ENCODE data around the gene PTPN22. TPM values are rescaled to one million over a fixed set of nuclear protein-coding genes. Genes with fewer than 3 reads are reported as not detected.

PTPN22 gene
- total and polyA plus RNA-seq, 9 of the 15 experiments (the other 6 are each of a cell fraction or from before 2014, with no cell fraction given), result 0.45 to 4.6 (median 1.1) TPM

- H4K20me1 ChIP-seq (replicated peaks; ENCODE audit: control insufficient read depth, insufficient read depth, low read length), result no peaks in the 10 kb centered on the region
- POLR2A ChIA-PET, result interaction anchor here (0.5 to 1.8 kb wide), 6 partner anchors 8 to 1714 kb away, joined by 3 to 6 read pairs (median 4); no protein-coding TSS in a partner anchor
- intact Hi-C loops (cut with micrococcal nuclease), result no loop called here
- FAIRE-seq (no peak), ATAC-seq (no peak), DNase-seq (ENCODE audit: extremely low read depth in 1 of 4, low spot score in 3 of 4) (peak in 1 of 4 experiments; percentile 17)
- H3K9me1 ChIP-seq (ENCODE audit: control insufficient read depth, insufficient read depth, low read length), result no peaks in the 10 kb centered on the region
- H3K27ac ChIP-seq (ENCODE audit: extremely low read depth, low read depth, low read length), result no peak overlapping the region
- CTCF ChIA-PET (ENCODE audit: low intra/inter-chr PET ratio), result no interaction called here
- H3K4me1 ChIP-seq (replicated peaks in 1 of 2; ENCODE audit: control insufficient read depth in 2 of 2, insufficient read depth in 2 of 2, low read length in 2 of 2), result peaks cover 0 to 20% of the 10 kb centered on the region in 2 experiments; a peak in 4 of 5 replicates
- no peak overlapping the region for H3K4me3 ChIP-seq
- H3K36me3 ChIP-seq (ENCODE audit: control insufficient read depth, insufficient read depth, low read length), result no peaks in the 10 kb centered on the region
- 54% methylated on average over 4 of the region's 4 CpGs for WGBS (ENCODE audit: insufficient coverage, low coverage, missing lambda C conversion rate)
- H3K79me2 ChIP-seq (ENCODE audit: control insufficient read depth, insufficient read depth, low read length), result no peaks in the 10 kb centered on the region
- no peak overlapping the region for H3K9ac ChIP-seq (ENCODE audit: insufficient read depth in 1 of 2, low read depth in 2 of 2, low read length in 2 of 2)
- H3K27me3 ChIP-seq (ENCODE audit: control insufficient read depth in 2 of 2, insufficient read depth in 2 of 2, low read length in 2 of 2), result no peaks in the 10 kb centered on the region
- in situ Hi-C loops (cut with MboI), result no loop called here
- TF ChIP-seq CEBPB (tag; IDR thresholded peaks at IDR 0.05) (peak; percentile 76), FOSL1 (tag; conservative IDR thresholded peaks at IDR 0.05) (peak; percentile 87), DLX4 (CRISPR knock-in tag; IDR thresholded peaks at IDR 0.05) (no peak), GABPB1 (CRISPR knock-in tag; IDR thresholded peaks at IDR 0.05) (no peak), CEBPG (CRISPR knock-in tag; IDR thresholded peaks at IDR 0.05) (no peak), CEBPG (tag; conservative IDR thresholded peaks at IDR 0.05 in 1 of 2, IDR thresholded peaks at IDR 0.05 in 1 of 2) (peak in 1 of 2 experiments; percentile 87; a peak in 3 of 4 replicates), GMEB1 (CRISPR knock-in tag; IDR thresholded peaks at IDR 0.05) (no peak), ZNF766 (CRISPR knock-in tag; conservative IDR thresholded peaks at IDR 0.05) (no peak), ZBTB11 (CRISPR knock-in tag; IDR thresholded peaks at IDR 0.05) (0 out of 6 replicates have a peak, but pooled peaks of 1 of the 3 experiments have one; percentile 17), IFI16 (CRISPR knock-in tag; IDR thresholded peaks at IDR 0.05) (no peak), ATF4 (CRISPR knock-in tag; IDR thresholded peaks at IDR 0.05) (0 out of 2 replicates have a peak, but pooled peaks have one; percentile 27)
- no peaks in the 10 kb centered on the region for H3K9me3 ChIP-seq (replicated peaks; ENCODE audit: control insufficient read depth, insufficient read depth, low read depth, low read length)
- H2AFZ ChIP-seq (ENCODE audit: low read depth, low read length), result no peak overlapping the region
- H3K4me2 ChIP-seq (ENCODE audit: insufficient read depth, low read length), result no peak overlapping the region
- BruUV-seq (replicated peaks), result no TSS peak
These were observed 3.0 kb downstream of the PTPN22 start for GRCh38 chr1:113868387-113869083.

Measured in K562 (cell line).